Activated gamma-delta T cell treated with Interleukin-2 at 50 U/mL for 16 hours (primary cell): ENCODE data around the gene CYP2R1.

ENCODE experiments used
- DNase-seq: peaks from one replicate; pipeline ENCODE4 v3.0.0-alpha.2; 2020

CYP2R1 gene

GRCh38 chr11:14892036-14892556 lies at the start of gene CYP2R1:
Gene CYP2R1, minus strand, starts transcription at chr11:14892231. Its CDS starts 26 bp downstream, at chr11:14892205.
- peak; percentile 88 for DNase-seq

DNA sequence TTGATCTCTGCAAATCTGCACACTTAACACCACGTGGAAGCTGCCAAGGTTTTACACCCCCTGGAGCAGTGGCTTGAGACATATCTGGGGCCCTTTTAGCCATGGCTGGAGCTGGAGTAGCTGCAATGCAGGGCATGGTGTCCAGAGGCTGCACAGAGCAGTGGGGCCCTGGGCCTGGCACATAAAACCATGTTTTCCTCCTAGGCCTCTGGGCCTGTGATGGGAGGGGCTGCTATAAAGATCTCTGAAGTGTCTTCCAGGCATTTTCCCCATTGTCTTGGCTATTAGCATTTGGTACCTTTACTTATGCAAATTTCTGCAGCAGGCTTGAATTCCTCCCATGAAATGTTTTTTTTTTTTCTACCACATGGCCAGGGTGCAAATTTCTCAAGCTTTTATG lies 46.9 kb upstream of the CYP2R1 start:
- no peak for DNase-seq

DNA sequence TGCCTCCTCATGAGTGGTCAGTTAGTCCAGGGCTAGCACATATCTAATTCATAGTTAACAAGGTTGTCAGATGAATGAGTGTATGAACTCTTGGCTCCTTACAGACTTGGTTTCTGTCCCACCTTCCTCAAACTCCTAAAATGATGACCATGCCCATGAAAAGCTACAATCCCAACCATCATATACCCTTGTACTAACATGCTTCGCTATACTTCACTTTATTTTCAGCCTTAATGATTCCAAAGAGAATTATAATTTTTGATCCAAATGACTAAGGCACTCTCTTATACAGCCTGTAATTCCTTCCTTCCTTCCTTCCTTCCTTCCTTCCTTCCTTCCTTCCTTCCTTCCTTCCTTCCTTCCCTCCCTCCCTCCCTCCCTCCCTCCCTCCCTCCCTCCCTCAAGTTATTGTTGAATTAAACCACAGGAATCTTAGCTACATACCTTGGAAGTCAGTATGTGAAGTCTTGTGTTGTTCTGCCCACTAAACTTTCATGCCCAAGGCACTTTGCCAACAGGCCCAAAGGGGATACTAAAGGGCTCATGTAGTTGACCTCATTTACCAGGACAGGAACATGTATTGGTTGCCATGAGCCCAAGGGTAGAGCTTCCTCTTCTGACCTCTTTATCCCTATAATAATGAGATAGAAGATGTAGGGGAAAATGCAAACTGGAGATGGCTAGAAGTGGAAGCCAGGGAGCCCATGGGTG lies 42.8 kb upstream of the CYP2R1 start:
- no peak for DNase-seq

DNA sequence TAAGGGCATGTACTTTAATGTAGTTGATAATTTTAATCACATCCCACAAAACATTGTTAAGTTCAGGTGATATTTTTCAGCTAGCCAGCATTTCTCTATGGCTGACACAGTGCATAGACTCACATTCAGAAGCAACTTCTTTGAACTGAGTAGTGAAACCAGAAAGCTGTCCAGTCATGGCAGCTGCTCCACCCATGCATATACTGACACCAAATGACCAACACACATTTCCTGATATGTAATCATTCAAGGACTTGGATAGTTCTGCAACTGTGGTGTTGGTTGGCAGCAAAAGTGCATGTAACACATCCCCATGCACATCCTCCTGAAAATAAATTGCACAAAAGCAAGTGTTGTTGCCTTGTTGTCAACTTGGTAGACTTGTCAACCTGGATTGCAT lies 40.4 kb upstream of the CYP2R1 start:
- no peak for DNase-seq

GRCh38 chr11:14930369-14930768 lies 38.3 kb upstream of the CYP2R1 start:
- no peak for DNase-seq

DNA sequence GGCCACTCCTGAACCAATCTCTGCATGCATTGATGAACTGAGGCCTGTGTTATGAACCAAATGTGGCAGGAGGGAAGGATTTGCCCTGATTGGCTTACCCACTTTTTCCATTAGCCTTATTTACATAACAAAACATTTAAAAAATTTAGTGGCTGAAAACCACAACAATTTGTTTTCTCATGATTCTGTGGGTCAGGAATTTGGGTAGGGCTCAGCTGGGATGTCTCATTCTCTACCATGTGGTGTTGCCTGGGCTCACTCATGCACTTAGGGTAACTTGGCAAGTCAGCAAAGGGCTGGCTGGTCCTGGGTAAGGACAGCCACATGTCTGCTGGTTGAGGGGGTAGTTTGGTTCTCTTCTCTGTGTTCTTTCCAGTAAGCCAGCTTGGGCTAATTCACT lies 35.1 kb upstream of the CYP2R1 start:
- no peak for DNase-seq

DNA sequence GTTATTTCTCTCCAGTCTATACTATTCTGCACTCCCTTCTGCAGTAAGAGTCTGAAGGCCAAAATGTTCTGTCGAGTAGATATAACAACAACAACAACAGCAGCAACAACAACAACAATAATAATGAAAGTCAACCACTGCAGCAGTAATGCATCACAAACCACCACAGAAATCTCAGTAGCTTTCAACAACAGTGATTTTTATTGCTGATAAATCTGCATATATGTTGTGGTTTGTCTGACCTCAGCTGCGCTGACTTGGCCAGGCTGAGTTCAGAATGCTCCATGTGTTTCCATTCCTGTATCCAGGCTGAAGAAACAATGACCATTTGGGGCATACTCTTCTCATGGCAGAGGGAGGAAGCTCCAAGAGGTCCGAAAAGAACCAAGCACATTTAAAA lies 32.3 kb upstream of the CYP2R1 start:
- DNase-seq = no peak

DNA sequence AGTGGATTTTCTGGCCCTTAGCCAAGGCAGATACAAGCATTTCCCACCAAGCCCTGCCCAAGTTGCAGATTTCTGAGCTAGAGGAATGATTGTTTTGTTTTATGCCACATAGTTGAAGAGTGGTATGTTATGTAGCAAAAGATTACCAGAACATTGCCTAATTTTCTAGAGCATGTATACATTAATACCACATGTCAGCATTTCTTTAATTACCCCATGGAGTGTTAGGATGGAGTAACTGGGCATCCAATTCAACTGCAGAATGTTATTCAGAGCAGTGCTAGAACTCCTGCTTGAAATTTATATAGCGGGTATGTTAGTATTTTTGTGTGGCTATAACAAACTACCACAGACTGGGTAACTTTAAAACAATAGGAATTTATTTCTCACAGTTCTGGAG lies 24.4 kb upstream of the CYP2R1 start:
- no peak for DNase-seq

- DNase-seq = no peak
Measured at GRCh38 chr11:14914536-14914935, 22.5 kb upstream of the CYP2R1 start.

GRCh38 chr11:14908214-14908880 lies 16.3 kb upstream of the CYP2R1 start:
- peak; percentile 22 for DNase-seq

DNA sequence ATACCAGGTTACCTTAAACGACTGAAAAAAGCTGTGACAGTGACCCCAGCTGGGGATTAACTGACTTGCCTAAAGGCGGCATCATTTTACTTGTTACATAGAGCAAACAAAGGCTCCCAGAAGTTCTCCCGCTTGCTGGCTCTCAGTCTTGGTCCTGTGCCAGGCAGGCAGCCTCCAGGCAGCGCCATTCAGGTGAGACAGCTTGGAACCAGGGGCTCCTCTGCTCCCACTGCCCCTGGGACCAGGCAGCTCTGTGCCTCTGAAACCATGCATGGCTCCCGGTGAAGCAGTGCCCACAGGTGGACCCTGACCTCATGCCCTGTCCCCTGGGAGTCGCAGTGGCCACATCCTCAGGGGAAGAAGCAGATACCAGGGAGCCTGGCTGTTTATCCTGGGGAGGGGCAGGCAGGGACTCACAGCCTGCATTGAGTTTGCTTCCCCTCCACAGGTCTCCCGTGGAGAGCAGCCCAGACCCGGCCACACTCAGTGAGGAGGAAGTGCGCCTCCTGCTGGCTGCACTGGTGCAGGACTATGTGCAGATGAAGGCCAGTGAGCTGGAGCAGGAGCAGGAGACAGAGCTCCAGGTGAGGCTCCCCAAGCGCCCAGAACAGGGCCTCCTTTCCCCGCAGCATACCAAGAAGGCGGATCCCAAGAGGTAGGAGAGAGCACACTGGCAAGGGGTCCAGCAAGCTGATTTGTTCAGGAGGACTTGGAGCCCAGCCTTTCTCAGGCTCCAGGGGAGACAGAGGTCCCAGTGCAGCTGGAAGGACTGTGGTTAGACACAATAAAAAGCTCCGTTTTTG lies 15.6 kb upstream of the CYP2R1 start:
- peak; percentile 81 for DNase-seq

- no peak for DNase-seq
Measured at GRCh38 chr11:14906993-14907392, 15.0 kb upstream of the CYP2R1 start.

DNA sequence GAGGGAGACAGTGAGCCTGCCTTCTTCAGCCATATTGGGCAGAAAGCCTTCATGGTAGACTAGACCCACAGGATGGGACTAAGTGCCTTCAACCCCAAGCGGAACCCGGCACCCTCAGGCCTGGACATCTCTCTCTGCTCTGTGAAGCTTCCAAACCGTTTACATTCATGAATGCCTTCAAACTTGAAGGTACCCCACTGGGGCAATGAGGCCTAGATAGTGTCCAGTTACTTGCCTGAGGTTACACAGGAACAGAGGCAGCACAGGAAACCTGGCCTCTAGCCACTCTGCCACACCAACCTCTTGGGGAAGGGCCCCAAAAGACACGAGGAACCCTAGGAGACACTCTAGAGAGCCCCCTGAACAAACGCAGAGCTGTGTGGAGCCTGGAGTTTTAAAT lies 14.5 kb upstream of the CYP2R1 start:
- no peak for DNase-seq

GRCh38 chr11:14905104-14906033 lies 13.3 kb upstream of the CYP2R1 start:
- DNase-seq = peak; percentile 67

GRCh38 chr11:14904745-14905103 lies 12.7 kb upstream of the CYP2R1 start:
- peak; percentile 83 for DNase-seq

- no peak for DNase-seq
Measured at GRCh38 chr11:14902650-14903350, 10.8 kb upstream of the CYP2R1 start.

- no peak for DNase-seq
Measured at GRCh38 chr11:14898906-14899305, 6.9 kb upstream of the CYP2R1 start.

GRCh38 chr11:14898355-14898754 lies 6.3 kb upstream of the CYP2R1 start:
- DNase-seq = no peak

DNA sequence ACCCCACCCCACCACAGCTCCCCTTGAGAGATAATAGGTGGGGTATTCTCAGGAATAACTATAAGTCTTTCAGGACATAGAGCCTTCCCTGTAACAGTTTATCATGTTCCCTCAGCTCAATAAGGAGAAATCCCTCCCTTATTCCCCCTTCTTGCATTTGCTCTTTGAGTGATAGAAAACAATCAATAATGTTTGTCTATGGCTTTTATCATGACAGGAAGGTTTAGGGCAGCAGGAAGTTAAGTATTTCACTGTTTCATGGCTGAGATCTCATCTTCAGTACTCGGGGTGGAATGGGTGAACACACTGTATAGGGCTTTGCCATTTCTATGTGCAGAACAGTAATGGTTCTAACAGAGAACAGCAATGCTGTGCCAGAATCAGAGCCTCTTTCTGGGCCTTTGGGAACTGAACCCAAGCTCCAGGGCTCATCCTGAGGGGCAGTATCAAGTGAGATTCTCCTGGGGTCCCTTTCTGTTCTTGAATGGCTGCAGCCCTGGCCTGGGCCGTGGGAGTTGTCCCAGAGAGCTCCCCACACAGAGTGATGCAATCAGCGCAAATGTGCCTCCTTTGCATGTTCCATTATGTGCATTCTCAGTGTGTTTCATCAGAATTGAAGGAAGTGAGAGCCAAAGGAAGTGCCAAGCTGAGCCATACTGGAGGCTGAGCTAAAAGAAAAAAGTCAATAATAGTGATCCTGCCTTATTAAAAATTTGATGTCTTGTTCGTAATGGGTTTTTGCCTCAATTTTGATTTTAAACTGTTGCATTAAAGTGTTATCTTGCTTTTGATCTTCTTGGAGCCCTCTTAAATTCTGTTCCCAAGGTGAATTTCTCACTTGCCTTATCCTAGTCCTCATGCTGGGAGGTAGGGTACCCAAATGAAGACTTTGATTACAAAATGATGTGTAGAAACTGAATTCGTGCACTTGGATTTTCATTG lies 2.9 kb upstream of the CYP2R1 start:
- DNase-seq = no peak

GRCh38 chr11:14892577-14892976 lies 546 bp upstream of the CYP2R1 start:
- DNase-seq = no peak
